ENCODE measurements around the gene PPM1G.

DNA sequence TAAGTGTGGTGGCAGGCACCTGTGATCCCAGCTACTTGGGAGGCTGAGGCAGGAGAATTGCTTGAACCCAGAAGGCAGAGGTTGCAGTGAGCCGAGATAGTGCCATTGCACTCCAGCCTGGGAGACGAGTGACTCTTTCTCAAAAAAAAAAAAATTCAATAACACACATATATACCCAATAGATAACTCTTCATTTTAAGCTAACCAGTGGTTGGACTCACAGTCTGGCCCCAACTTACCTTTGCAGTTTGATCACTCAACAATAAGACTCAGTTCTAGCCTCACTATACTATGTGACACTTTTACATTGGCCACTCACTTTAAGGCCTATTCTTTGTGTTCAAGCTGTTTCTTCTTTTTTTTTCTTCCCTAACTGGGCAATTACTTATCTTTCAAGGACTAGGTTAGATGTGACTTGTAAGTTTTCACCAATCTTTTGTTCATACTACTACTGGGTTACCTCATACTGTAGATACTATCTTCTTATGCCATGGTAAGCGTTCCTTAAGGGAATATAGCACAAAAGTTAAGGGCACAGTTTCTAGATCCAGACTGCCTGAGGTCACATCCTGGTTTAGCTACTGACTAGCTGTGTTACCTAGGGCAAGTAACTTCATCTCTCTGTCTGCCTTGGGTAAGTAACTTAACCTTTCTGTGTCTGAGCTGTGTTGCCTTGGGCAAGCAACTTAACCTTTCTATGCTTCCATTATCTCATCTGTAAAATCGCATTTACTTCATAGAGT lies 46.5 kb downstream of the PPM1G start:
- TF ChIP-seq CTCF (IDR thresholded peaks at IDR 0.05) = no peak
- no peak for TF ChIP-seq POLR2A (IDR thresholded peaks at IDR 0.05)
